ENCODE measurements around the gene CD2.
"Not testable (repeated sequence)": the region's sequence is repeated elsewhere in the genome, so short reads cannot be mapped to it uniquely, and the experiment has no call there.

The CD2 gene

DNA sequence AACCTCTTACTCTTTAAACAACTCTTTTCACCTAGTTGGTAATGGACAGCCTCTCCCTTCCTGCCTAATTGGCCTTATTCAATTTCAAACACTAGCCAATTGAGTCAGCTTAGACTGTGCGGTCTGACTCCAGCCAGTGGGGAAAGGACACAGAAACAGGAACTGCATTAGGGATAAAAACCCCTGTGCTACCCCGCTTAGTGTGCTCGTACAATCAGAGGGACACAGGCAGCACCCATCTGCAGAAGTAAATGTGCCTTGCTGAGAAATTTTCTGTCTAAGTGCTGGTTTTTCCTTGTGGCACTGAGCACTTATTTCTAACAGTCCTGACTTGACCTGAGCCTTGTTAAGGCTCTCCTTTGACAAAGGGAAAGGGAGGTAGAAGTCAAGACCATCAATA is 6.0 kb upstream of the CD2 start:
- peaks cover 9% of the 10 kb centered on the region for H3K27me3 ChIP-seq
- peaks cover 11 to 14% of the 10 kb centered on the region in 2 experiments for H3K4me1 ChIP-seq (ENCODE audit: control insufficient read depth in 1 of 2, insufficient read depth in 1 of 2, low read depth in 1 of 2, low read length in 1 of 2)
- no peak overlapping the region for H3K27ac ChIP-seq
- TF ChIP-seq, protein P1, sequence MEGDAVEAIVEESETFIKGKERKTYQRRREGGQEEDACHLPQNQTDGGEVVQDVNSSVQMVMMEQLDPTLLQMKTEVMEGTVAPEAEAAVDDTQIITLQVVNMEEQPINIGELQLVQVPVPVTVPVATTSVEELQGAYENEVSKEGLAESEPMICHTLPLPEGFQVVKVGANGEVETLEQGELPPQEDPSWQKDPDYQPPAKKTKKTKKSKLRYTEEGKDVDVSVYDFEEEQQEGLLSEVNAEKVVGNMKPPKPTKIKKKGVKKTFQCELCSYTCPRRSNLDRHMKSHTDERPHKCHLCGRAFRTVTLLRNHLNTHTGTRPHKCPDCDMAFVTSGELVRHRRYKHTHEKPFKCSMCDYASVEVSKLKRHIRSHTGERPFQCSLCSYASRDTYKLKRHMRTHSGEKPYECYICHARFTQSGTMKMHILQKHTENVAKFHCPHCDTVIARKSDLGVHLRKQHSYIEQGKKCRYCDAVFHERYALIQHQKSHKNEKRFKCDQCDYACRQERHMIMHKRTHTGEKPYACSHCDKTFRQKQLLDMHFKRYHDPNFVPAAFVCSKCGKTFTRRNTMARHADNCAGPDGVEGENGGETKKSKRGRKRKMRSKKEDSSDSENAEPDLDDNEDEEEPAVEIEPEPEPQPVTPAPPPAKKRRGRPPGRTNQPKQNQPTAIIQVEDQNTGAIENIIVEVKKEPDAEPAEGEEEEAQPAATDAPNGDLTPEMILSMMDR (IDR thresholded peaks at IDR 0.05), result no peak
- no peak overlapping the region for H3K4me3 ChIP-seq (ENCODE audit: low read depth in 1 of 2, low read length in 1 of 2)
- H3K9me3 ChIP-seq, result peaks cover 36% of the 10 kb centered on the region
- no peaks in the 10 kb centered on the region for H3K36me3 ChIP-seq

DNA sequence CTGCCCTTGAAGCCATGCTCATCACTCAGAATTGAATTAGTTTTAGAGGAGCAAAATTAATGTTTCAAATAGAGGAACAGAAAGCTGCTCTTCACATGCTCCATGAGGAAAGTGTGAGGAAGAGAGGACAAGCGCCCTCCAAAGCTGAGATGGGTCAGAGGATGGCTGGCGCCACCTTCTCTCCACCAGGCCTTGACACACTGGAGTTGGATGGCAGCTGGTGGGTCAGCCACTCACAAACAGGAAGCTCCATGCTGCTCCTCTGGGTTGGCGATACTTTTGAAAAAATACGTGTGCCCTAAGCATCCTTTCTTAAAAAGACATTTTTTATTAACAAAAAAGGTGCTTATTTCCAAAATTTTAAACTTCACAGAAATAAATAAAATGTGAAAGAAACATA is 3.1 kb upstream of the CD2 start:
- peaks cover 34% of the 10 kb centered on the region for H3K27me3 ChIP-seq
- no peak overlapping the region for H3K27ac ChIP-seq
- TF ChIP-seq, protein P1 (IDR thresholded peaks at IDR 0.05), result no peak
- H3K36me3 ChIP-seq, result no peaks in the 10 kb centered on the region
- no peak overlapping the region for H3K4me3 ChIP-seq (ENCODE audit: low read depth in 1 of 2, low read length in 1 of 2)
- H3K4me1 ChIP-seq (ENCODE audit: control insufficient read depth in 1 of 2, insufficient read depth in 1 of 2, low read depth in 1 of 2, low read length in 1 of 2), result peaks cover 11 to 14% of the 10 kb centered on the region in 2 experiments
- peaks cover 15% of the 10 kb centered on the region for H3K9me3 ChIP-seq

DNA sequence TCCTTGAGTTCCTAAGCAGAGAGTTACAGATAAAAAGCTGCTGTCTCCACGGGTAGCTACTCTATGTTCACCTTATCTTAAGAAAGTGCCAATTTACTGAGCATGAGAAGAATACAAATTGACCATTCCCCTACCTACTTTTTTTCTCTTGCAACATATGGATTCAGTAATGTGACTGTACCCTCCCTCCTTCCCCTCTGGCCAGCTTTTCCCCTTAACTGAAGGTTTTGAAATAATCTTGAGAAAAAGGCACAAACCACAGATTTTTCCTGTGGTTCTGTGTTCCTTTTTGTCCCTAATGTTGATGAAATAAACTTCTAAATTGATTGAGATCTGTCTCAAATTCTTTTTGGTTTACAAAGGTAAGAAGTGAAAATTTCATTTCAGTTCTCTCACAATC is 2.6 kb upstream of the CD2 start:
- H3K36me3 ChIP-seq, result no peaks in the 10 kb centered on the region
- H3K27ac ChIP-seq, result no peak overlapping the region
- no peak overlapping the region for H3K4me3 ChIP-seq (ENCODE audit: low read depth in 1 of 2, low read length in 1 of 2)
- peaks cover 11% of the 10 kb centered on the region for H3K9me3 ChIP-seq
- H3K4me1 ChIP-seq (ENCODE audit: control insufficient read depth in 1 of 2, insufficient read depth in 1 of 2, low read depth in 1 of 2, low read length in 1 of 2), result peaks cover 11 to 14% of the 10 kb centered on the region in 2 experiments
- TF ChIP-seq, protein P1 (IDR thresholded peaks at IDR 0.05), result no peak
- H3K27me3 ChIP-seq, result peaks cover 34% of the 10 kb centered on the region

DNA sequence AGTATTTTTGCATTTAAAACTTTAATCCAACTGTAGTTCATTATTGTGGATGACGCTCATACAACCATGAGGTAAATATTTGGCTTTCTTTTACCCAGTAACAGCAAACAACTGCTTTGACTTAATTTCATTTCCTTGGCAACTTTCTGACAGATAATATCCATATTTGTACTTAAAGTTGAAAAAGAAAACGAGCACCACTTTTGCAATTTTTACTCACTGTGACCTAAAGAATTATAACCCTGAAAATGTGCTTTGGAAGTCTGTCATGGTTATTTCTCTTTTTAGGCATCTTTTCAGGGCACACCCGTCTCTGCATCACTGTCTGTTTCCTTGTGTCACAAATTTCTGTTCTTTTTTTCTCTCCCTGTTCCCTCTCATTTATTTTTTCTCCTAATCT is 918 bp upstream of the CD2 start:
- peaks cover 9% of the 10 kb centered on the region for H3K9me3 ChIP-seq
- peaks cover 34% of the 10 kb centered on the region for H3K27me3 ChIP-seq
- H3K27ac ChIP-seq, result no peak overlapping the region
- TF ChIP-seq, protein P1 (IDR thresholded peaks at IDR 0.05), result no peak
- H3K36me3 ChIP-seq, result no peaks in the 10 kb centered on the region
- peaks cover 11 to 14% of the 10 kb centered on the region in 2 experiments for H3K4me1 ChIP-seq (ENCODE audit: control insufficient read depth in 1 of 2, insufficient read depth in 1 of 2, low read depth in 1 of 2, low read length in 1 of 2)
- H3K4me3 ChIP-seq (ENCODE audit: low read depth in 1 of 2, low read length in 1 of 2), result no peak overlapping the region

DNA sequence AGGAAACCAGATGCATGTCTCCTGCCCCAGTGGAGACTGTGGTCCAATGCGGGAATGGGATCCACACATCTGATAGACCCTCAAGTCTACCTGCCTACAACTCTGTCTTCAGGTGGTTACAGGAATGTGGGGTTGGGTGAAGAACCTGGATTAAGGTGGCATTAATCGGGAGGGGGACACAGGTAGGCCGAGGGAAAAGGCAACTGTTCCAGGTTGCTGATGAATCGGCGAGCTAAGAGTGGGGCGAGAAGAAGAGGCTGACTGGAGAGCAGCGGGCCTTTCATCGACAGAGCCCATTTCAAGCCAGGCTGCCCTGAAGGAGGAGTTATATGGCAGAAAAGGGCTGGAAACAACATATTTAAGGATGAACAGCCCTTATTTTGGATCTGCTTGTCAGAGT is 836 bp downstream of the CD2 start:
- H3K4me3 ChIP-seq (ENCODE audit: low read depth in 1 of 2, low read length in 1 of 2), result no peak overlapping the region
- peaks cover 11 to 14% of the 10 kb centered on the region in 2 experiments for H3K4me1 ChIP-seq (ENCODE audit: control insufficient read depth in 1 of 2, insufficient read depth in 1 of 2, low read depth in 1 of 2, low read length in 1 of 2)
- TF ChIP-seq, protein P1 (IDR thresholded peaks at IDR 0.05), result no peak
- H3K36me3 ChIP-seq, result no peaks in the 10 kb centered on the region
- H3K9me3 ChIP-seq, result no peaks in the 10 kb centered on the region
- peaks cover 40% of the 10 kb centered on the region for H3K27me3 ChIP-seq
- H3K27ac ChIP-seq, result no peak overlapping the region

DNA sequence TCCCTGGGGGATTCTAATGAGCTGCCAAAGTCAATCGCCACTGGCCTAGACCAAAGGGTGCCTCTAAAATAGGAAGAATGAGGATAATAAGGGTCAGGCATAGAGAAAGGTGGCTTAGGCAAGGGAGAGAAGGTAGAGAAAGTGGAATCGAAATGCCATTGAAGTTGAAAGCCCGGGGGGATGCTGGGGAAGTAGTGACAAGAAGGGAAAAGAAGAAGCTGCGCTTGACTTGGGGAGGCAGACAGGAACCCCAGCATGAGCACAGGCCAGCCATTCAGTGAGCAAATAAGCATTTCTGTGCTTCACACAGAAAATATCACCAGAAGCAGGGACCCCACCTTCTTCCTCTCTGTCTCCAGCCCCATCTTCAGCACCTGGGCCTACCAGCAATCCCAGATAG is 1.5 kb downstream of the CD2 start:
- Histone ChIP-seq H3K4me3 (ENCODE audit: low read depth in 1 of 2, low read length in 1 of 2) (no peak overlapping the region), H3K4me1 (ENCODE audit: control insufficient read depth in 1 of 2, insufficient read depth in 1 of 2, low read depth in 1 of 2, low read length in 1 of 2) (peaks cover 11 to 14% of the 10 kb centered on the region in 2 experiments), H3K36me3 (no peaks in the 10 kb centered on the region), H3K9me3 (no peaks in the 10 kb centered on the region), H3K27ac (no peak overlapping the region), H3K27me3 (peaks cover 40% of the 10 kb centered on the region)
- TF ChIP-seq, protein P1 (IDR thresholded peaks at IDR 0.05), result no peak

DNA sequence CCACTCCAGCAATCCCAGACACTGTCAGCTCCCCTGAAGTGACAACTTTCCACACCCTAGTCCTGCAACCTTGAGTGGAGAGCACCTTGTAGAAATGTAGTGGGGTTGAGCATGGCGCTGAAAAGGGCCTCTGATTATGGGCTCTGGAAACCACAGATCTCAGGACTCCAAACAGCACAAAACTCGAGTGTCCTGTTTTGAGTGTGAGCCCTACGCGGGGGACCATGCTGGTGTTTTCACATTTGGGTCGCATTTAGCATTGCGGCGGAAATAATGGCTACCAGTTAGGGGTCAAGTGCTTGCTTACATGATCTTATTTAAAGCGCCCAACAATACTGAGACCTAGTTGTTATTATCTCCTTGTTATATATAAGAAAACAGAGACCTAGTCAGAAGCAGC is 1.9 kb downstream of the CD2 start:
- H3K4me1 ChIP-seq (ENCODE audit: control insufficient read depth in 1 of 2, insufficient read depth in 1 of 2, low read depth in 1 of 2, low read length in 1 of 2), result peaks cover 11 to 12% of the 10 kb centered on the region in 2 experiments
- not testable (repeated sequence) for H3K36me3 ChIP-seq; H3K27ac ChIP-seq; H3K4me3 ChIP-seq (ENCODE audit: low read depth in 1 of 2, low read length in 1 of 2); H3K9me3 ChIP-seq
- H3K27me3 ChIP-seq, result peaks cover 44% of the 10 kb centered on the region

DNA sequence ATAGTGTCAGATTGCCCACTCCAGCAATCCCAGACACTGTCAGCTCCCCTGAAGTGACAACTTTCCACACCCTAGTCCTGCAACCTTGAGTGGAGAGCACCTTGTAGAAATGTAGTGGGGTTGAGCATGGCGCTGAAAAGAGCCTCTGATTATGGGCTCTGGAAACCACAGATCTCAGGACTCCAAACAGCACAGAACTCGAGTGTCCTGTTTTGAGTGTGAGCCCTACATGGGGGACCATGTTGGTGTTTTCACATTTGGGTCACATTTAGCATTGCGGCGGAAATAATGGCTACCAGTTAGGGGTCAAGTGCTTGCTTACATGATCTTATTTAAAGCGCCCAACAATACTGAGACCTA is 4.2 kb downstream of the CD2 start:
- H3K9me3 ChIP-seq; H3K4me3 ChIP-seq (ENCODE audit: low read depth in 1 of 2, low read length in 1 of 2); H3K4me1 ChIP-seq (ENCODE audit: control insufficient read depth in 1 of 2, insufficient read depth in 1 of 2, low read depth in 1 of 2, low read length in 1 of 2): not testable (repeated sequence)

More for the DNA sequence above, 4.2 kb downstream of the CD2 start:
- peaks cover 47% of the 10 kb centered on the region for H3K27me3 ChIP-seq
- H3K36me3 ChIP-seq, H3K27ac ChIP-seq: not testable (repeated sequence)
